HepG2 (cell line): ENCODE measurements around the gene CDC14B. TPM values are rescaled to one million over a fixed set of nuclear protein-coding genes. Genes with fewer than 3 reads are reported as not detected.

Experiments used
- AGO2 ChIP-seq: fragments of 200-400 bp; formaldehyde crosslinking; optimal IDR thresholded peaks from 2 replicates; pipeline ENCODE3; 2017; ENCODE audit warnings: mild to moderate bottlenecking, low read depth, low read length, moderate library complexity
- AHR ChIP-seq: IDR thresholded peaks from 2 replicates; pipeline ENCODE4 v1.6.1; 2018; ENCODE audit warnings: missing genetic modification reagents, missing compliant biosample characterization
- FOXK1 ChIP-seq: sonication (generic); formaldehyde crosslinking; IDR thresholded peaks from 2 replicates; pipeline ENCODE4 v1.4.0; 2020; ENCODE audit warnings: low read depth, missing genetic modification reagents, borderline replicate concordance
- KDM1A ChIP-seq: IDR thresholded peaks from 2 replicates; pipeline ENCODE4 v1.6.1; 2016; ENCODE audit warnings: missing compliant biosample characterization
- MYC ChIP-seq: sonication (generic); formaldehyde crosslinking; IDR thresholded peaks from 2 replicates; pipeline ENCODE4 v1.9.0; 2021; ENCODE audit warnings: missing genetic modification reagents, borderline replicate concordance
- PPARG ChIP-seq: conservative IDR thresholded peaks from 2 replicates; pipeline ENCODE4 v1.6.1; 2016; ENCODE audit warnings: missing biosample characterization, missing genetic modification reagents
- SPEN ChIP-seq: sonication (generic); formaldehyde crosslinking; IDR thresholded peaks from 2 replicates; pipeline ENCODE4 v1.5.1; 2020; ENCODE audit warnings: low read depth, mild to moderate bottlenecking, missing genetic modification reagents
- TBX2 ChIP-seq: sonication (generic); formaldehyde crosslinking; IDR thresholded peaks from 2 replicates; pipeline ENCODE4 v1.5.0; 2020; ENCODE audit warnings: missing genetic modification reagents, mild to moderate bottlenecking, borderline replicate concordance
- THRA ChIP-seq: sonication (generic); formaldehyde crosslinking; IDR thresholded peaks from 2 replicates; pipeline ENCODE4 v1.4.0; 2020; ENCODE audit warnings: missing genetic modification reagents, borderline replicate concordance
- ZNF142 ChIP-seq: sonication (generic); formaldehyde crosslinking; IDR thresholded peaks from 2 replicates; pipeline ENCODE4 v1.4.0; 2020; ENCODE audit warnings: missing genetic modification reagents
- ZNF143 ChIP-seq: sonication (generic); formaldehyde crosslinking; IDR thresholded peaks from 2 replicates; pipeline ENCODE4 v1.4.0; 2020; ENCODE audit warnings: missing genetic modification reagents
- ZNF180 ChIP-seq: sonication (generic); formaldehyde crosslinking; IDR thresholded peaks from 2 replicates; pipeline ENCODE4 v1.4.0; 2020; ENCODE audit warnings: low read depth, missing genetic modification reagents, borderline replicate concordance
- ZNF331 ChIP-seq: sonication (generic); formaldehyde crosslinking; IDR thresholded peaks from 2 replicates; pipeline ENCODE4 v1.4.0; 2020; ENCODE audit warnings: missing genetic modification reagents
- ZNF335 ChIP-seq: sonication (generic); formaldehyde crosslinking; IDR thresholded peaks from 2 replicates; pipeline ENCODE4 v1.4.0; 2020; ENCODE audit warnings: missing genetic modification reagents
- ZNF501 ChIP-seq: sonication (generic); formaldehyde crosslinking; IDR thresholded peaks from 2 replicates; pipeline ENCODE4 v1.5.1; 2020; ENCODE audit warnings: mild to moderate bottlenecking, moderate library complexity, missing genetic modification reagents
- polyA plus RNA-seq, 8 experiments: library from polyadenylated mRNA; depleted of rRNA in 3 of 8; stranded (reverse) in 7 of 8; unstranded in 1 of 8; fragments of >200 nt; fragmentation: Illumina TruSeq in 4 of 8; extraction: Trizol in 4 of 8; gene quantifications; 2 replicates each; pipeline versions ENCODE4 v1.2.1 to v1.2.3, GENCODE V29; 2011 to 2016; ENCODE audit warnings: low read depth in 4 of 8, missing spikeins in 1 of 8, mixed read lengths in 1 of 8; ENCODE audit not compliant: insufficient read depth in 1 of 8
- total RNA-seq, 5 experiments: library from RNA; depleted of rRNA; stranded (reverse); fragments of >200 nt; fragmentation: Illumina TruSeq; extraction: Trizol; gene quantifications; 2 replicates each; pipeline ENCODE4 v1.2.3, GENCODE V29; 2016; ENCODE audit warnings: low read depth in 1 of 5
- TF ChIP-seq, protein P1 (sequence below): sonication (generic); formaldehyde crosslinking; IDR thresholded peaks from 2 replicates; pipeline ENCODE4 v1.4.0; 2020; ENCODE audit warnings: mild to moderate bottlenecking, missing genetic modification reagents
- TF ChIP-seq, protein P2 (sequence below): IDR thresholded peaks from 2 replicates; pipeline ENCODE4 v1.6.1; 2016
- TF ChIP-seq, protein P3 (sequence below): sonication (generic); formaldehyde crosslinking; IDR thresholded peaks from 2 replicates; pipeline ENCODE4 v1.8.1; 2023; ENCODE audit warnings: mild to moderate bottlenecking, missing genetic modification reagents, borderline replicate concordance
- TF ChIP-seq, protein P4 (sequence below): IDR thresholded peaks from 2 replicates; pipeline ENCODE4 v1.6.1; 2016; ENCODE audit warnings: low read depth, borderline replicate concordance

CDC14B gene
- total and polyA plus RNA-seq, 2 of the 13 experiments (the other 11 are each of a cell fraction or from before 2014, with no cell fraction given), result 25.8 to 33.3 TPM

- no peak for TF ChIP-seq ZNF180 (CRISPR knock-in tag)
- peak; percentile 23; the same call in 1 of the 2 replicates for TF ChIP-seq ZNF501
- 0 out of 2 replicates have a peak, but pooled peaks have one; percentile 22 for TF ChIP-seq MYC (CRISPR knock-in tag)
- no peak for TF ChIP-seq ZNF142
- peak; percentile 44; the same call in 1 of the 2 replicates for TF ChIP-seq TBX2 (CRISPR knock-in tag)
- TF ChIP-seq ZNF331 (CRISPR knock-in tag), result peak; percentile 64
- no peak for TF ChIP-seq ZNF143
- TF ChIP-seq, protein P1, sequence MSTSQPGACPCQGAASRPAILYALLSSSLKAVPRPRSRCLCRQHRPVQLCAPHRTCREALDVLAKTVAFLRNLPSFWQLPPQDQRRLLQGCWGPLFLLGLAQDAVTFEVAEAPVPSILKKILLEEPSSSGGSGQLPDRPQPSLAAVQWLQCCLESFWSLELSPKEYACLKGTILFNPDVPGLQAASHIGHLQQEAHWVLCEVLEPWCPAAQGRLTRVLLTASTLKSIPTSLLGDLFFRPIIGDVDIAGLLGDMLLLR (CRISPR knock-in tag), result no peak
- 0 out of 2 replicates have a peak, but pooled peaks have one; percentile 26 for TF ChIP-seq ZNF335 (CRISPR knock-in tag)
- TF ChIP-seq AHR (CRISPR knock-in tag), result peak; percentile 62; the same call in 1 of the 2 replicates
- TF ChIP-seq, protein P2, sequence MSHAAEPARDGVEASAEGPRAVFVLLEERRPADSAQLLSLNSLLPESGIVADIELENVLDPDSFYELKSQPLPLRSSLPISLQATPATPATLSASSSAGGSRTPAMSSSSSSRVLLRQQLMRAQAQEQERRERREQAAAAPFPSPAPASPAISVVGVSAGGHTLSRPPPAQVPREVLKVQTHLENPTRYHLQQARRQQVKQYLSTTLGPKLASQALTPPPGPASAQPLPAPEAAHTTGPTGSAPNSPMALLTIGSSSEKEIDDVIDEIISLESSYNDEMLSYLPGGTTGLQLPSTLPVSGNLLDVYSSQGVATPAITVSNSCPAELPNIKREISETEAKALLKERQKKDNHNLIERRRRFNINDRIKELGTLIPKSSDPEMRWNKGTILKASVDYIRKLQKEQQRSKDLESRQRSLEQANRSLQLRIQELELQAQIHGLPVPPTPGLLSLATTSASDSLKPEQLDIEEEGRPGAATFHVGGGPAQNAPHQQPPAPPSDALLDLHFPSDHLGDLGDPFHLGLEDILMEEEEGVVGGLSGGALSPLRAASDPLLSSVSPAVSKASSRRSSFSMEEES (CRISPR knock-in tag), result peak; percentile 60
- peak; percentile 45; the same call in 1 of the 2 replicates for TF ChIP-seq FOXK1 (CRISPR knock-in tag)
- TF ChIP-seq THRA (CRISPR knock-in tag), result peak; percentile 24; the same call in 1 of the 2 replicates
- TF ChIP-seq, protein P3, sequence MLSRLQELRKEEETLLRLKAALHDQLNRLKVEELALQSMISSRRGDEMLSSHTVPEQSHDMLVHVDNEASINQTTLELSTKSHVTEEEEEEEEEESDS (CRISPR knock-in tag), result no peak
- no peak for TF ChIP-seq SPEN
- TF ChIP-seq PPARG (CRISPR knock-in tag), result peak; percentile 66; the same call in 1 of the 2 replicates
- TF ChIP-seq, protein P4, sequence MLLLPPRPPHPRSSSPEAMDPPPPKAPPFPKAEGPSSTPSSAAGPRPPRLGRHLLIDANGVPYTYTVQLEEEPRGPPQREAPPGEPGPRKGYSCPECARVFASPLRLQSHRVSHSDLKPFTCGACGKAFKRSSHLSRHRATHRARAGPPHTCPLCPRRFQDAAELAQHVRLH (CRISPR knock-in tag), result 0 out of 2 replicates have a peak, but pooled peaks have one; percentile 33
- TF ChIP-seq AGO2, result no peak
- TF ChIP-seq KDM1A (CRISPR knock-in tag), result 0 out of 2 replicates have a peak, but pooled peaks have one; percentile 29
These were observed 7.3 kb downstream of the CDC14B start (continued) for GRCh38 chr9:96612105-96612965.
